NOMO-1 treated with DMSO at 0.1 percent for 48 hours (cell line): Measurements from ENCODE around the gene PSG1.
"Not testable (repeated sequence)": the region's sequence is repeated elsewhere in the genome, so short reads cannot be mapped to it uniquely, and the experiment has no call there.

Source experiments
- DNase-seq: peaks from one replicate; lab custom pipeline; 2025; ENCODE audit not compliant: unreplicated experiment; lab: John Stamatoyannopoulos, UW

PSG1 gene

DNA sequence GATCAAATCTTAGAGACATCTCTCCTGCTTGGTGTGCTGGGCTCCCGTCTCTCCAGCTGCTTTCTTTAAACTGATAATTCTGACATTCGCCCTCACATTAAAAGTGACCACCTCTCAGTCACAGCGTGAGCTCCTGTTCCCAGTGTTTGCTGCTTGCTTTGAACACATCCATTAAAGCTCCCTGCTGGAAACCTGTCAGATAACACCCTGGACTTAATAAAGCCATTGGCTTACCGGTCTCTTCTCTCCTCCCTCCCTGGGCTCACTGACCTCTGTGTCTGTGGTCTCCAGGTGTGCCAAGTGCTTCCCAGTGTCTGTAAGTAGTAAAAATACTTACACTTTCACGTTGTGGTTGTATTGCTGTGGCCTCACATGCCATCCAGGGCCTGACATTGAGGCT lies 2.5 kb upstream of the PSG1 start:
- DNase-seq: not testable (repeated sequence)

DNA sequence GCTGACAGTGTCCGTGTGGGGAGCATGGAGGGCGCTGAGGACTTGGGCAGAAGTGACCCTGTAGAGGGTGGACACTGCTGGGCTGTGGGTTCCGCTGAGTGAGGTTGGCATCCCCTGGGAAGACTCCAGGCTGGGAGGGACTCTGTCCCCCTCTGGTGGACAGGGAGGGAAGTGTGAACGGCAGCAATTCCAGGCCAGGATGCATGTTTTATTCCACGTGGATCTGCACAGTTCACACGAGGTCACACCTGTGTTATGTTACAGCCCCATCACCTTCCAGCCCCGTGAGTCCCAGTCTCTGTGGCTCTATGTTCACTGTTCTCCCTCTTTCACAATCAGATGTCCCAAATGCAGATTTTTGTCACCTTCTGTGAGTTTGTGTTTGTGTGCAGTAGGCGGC lies 1.8 kb upstream of the PSG1 start:
- DNase-seq: not testable (repeated sequence)

DNA sequence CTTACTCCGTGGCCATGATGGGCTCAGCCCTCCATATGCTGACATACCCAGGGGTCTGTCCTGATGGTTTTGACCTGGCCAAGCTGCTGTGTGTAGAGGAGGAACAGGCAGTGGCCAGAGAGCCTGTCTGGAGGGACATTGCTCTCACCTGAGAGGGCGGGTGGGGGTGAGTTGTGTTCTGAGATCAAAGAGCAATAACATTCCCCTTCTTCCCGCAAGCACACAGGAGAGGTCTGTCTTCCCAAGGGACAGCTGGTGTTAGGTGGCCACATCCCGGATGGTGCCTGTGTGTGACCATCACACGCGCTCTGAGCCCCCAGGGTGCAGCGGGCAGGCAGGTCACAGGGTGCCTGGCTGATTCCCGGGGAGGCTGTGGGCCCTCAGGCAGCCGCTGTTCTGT lies 1.1 kb upstream of the PSG1 start:
- DNase-seq: not testable (repeated sequence)

DNA sequence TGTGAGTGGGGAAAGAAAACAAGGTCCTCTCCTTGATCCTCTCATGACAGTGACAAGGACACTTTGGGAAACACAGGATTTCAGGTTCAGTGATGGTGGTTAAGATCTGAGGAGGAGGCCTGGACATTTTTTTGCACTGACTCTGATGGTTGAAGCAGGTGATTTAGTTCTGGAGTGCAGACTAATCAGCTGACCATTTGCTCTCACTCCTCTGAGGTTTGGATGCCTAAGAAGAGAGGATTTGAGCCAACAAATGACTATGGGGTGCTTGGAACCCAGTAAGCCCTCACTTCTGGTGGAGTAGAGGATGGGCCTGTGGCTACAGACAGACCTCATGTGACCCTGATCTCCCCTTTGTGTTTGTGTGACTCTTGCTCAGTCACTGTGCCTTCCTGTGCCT lies 2.9 kb downstream of the PSG1 start:
- not testable (repeated sequence) for DNase-seq

DNA sequence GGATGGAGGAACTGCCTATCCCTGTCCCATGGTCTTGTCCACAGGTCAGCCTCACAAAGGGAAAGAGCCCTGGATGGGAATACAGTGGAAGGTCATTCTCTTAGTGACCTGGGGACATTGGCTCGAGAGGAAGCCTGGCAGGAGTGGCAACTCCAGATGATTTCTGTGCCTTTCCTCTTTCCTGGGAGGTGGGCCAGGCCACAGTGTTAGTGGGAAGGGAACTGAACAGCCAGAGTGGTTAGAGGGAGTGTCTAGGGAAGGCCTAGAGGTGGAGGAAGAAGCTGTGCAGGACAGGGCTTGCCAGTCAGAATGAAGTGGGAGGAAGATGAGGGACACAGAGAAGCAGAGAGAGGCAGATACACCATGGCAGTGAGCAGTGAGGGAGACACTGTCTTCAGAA lies 3.6 kb downstream of the PSG1 start:
- DNase-seq: not testable (repeated sequence)

DNA sequence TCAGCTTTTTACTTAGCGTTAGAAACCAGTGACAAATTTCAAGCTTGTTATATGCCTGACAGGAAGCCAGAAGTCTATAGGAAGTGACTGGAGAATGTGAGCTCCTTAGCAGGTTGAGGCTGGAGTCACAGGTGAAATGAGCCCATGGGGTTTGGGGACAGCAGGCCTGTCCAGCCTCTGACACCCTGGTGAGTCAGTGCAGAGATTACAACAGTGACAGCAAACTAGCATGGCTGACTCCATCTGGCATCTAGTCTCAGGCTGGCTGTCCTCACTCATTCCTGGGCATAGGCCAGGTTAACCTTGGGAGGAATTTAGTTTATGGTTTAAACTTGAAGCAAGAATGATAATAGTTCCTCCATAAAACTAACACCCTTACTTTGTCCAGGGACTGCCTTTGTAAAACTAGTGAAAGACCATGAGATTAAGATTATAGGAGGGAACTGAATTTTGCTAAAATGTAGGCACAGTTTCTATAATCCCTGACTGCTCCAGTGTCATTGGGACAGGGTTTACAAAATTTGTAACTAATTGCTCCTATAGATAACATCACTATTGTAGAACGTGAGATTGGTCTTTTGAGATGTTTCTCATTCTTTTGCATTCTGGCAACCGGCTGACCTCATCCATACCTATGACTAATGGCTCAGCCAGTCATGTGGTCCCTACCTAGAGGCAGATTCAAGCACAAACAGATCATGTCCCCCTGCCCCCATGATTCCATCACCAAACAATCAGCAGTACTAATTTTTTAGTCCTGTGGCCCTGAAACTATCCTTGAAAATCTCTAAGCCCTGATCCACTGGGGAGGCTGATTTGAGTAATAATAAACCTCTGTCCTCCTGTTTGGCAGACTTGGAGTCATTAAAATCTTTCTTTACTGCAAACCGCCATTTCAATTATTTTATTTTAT lies 4.4 kb downstream of the PSG1 start:
- DNase-seq: not testable (repeated sequence)

DNA sequence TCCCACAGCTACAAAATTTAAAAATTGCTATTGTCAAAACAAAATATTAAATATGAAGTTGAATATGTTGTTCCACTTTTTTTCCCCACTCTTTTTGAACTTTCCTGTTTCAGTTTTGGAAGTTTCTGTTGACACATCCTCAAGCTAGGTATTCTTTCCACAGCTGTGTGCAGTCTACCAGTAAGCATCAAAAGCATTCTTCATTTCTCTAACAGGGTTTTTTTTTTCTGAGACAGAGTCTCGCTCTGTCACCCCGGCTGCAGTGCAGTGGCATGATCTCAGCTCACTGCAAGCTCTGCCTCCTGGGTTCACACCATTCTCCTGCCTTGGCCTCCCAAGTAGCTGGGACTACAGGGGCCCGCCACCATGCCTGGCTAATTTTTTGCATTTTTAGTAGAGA lies 5.4 kb downstream of the PSG1 start:
- not testable (repeated sequence) for DNase-seq

DNA sequence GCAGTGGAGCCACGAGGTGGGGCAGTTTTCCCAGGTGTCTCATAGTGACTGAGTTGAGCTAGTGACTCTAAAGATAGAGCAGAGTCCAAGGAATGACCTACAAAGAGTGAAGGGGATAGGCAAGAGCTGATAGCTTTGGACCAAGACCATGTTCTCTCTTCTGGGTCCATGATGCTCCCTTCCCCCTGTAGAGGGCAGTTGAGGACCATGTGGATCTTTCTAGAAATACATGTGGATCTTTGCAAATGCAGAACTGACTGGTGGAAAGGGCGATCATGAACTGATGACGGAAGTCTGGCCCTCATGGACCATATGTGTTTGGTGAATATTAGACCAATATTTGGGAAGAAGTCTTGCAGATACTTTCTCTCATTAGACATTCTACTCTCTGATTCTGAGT lies 6.9 kb downstream of the PSG1 start:
- DNase-seq: no peak

DNA sequence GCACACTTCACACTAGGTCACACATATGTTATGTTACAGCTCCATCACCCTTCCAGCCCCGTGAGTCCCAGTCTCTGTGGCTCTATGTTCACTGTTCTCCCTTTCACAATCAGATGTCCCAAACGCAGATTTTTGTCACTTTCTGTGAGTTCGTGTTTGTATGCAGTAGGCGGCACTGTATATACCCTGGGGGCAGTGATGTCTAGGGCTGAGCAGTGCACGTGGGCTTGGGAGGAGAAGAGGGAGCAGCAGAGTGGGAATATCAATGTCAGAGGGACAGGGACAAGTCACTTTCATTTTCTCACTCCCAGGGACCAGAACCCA lies 22.0 kb downstream of the PSG1 start:
- no peak for DNase-seq

DNA sequence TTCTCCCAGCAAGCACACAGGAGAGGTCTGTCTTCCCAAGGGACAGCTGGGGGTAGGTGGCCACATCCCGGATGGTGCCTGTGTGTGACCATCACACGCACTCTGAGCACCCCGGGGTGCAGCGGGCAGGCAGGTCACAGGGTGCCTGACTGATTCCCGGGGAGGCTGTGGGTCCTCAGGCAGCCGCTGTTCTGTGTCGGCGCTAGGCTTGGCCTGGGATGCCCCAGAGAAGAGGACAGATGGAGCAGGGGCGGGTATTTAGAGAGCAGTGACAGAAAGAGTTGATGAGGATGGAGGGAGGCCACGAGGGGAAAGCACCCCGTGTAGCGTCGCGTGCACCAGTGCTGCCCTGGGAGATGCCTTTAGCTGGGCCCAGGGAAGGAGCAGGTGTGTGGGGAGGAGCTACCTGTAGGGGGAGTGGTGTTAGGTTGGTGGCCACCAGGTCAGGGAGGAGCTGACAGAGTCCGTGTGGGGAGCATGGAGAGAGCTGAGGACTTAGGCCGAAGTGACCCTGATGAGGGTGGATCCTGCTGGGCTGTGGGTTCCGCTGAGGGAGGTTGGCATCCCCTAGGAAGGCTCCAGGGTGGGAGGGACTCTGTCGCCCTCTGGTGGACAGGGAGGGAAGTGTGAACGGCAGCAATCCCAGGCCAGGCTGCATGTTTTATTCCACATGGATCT lies 22.5 kb downstream of the PSG1 start:
- not testable (repeated sequence) for DNase-seq

DNA sequence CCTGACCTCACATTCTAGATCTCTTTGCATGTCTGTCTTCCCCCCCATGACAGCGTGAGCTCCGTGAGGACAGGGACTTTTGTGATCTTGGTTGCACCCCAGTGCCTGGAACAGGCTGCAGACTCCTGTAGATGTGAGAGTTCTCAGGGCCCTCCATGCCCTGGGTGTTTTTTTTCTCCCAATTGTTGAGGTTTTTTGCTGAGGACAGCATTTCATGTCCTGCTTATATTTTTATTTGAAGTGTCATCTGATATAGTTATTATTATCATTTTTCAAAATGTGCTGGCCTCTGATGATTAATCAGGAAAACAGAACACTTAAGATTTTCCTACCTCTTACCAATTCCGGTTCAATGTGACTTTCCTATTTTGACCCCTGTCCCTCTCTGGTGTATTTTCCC lies 24.8 kb downstream of the PSG1 start:
- DNase-seq: not testable (repeated sequence)

DNA sequence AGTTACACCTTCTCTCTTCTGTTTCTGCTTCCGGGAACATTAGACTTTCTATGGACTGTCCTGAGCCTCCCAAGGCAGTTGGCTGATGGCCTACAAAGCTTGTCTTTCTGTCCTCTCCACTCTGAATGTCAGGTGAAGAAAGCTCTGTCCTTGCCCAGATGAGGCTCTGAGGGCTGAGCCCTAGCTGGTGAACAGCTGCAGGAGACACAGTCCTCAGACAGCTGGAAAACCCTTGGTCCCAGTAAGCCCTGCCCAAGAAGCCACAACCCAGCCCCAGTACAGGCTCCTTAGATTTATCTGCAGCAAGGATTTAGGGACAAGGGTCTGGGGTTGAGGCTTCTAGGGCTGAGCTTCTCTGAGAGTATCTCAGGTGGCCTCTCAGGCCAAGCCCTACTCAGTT lies 26.3 kb downstream of the PSG1 start:
- not testable (repeated sequence) for DNase-seq

DNA sequence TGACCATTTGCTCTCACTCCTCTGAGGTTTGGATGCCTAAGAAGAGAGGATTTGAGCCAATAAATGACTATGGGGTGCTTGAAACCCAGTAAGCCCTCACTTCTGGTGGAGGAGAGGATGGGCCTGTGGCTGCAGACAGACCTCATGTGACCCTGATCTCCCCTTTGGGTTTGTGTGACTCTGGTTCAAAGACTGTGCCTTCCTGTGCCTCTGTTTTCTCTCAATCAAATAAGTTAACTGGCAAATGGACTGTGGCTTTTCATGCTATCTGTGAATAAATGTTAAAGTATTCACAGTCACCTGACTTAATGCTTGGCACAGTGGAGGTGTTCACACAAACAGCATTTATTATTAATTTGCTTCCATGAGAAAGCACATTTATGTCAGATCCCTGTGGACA lies 26.7 kb downstream of the PSG1 start:
- DNase-seq: not testable (repeated sequence)

DNA sequence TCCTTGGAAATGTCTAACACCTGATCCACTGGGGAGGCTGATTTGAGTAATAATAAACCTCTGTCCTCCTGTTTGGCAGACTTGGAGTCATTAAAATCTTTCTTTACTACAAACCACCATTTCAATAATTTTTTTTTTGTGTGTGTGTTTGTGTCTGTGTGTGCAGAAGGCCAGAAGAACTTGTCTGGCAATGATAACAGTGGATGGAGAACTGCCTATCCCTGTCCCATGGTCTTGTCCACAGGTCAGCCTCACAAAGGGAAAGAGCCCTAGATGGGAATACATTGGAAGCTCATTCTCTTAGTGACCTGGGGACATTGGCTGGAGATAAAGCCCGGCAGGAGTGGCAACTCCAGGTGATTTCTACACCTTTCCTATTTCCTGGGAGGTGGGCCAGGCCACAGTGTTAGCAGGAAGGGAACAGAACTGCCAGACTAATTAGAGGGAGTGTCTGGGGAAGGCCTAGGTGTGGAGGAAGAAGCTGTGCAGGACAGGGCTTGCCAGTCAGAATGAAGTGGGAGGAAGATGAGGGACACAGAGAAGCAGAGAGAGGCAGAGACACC lies 27.7 kb downstream of the PSG1 start:
- DNase-seq: not testable (repeated sequence)

DNA sequence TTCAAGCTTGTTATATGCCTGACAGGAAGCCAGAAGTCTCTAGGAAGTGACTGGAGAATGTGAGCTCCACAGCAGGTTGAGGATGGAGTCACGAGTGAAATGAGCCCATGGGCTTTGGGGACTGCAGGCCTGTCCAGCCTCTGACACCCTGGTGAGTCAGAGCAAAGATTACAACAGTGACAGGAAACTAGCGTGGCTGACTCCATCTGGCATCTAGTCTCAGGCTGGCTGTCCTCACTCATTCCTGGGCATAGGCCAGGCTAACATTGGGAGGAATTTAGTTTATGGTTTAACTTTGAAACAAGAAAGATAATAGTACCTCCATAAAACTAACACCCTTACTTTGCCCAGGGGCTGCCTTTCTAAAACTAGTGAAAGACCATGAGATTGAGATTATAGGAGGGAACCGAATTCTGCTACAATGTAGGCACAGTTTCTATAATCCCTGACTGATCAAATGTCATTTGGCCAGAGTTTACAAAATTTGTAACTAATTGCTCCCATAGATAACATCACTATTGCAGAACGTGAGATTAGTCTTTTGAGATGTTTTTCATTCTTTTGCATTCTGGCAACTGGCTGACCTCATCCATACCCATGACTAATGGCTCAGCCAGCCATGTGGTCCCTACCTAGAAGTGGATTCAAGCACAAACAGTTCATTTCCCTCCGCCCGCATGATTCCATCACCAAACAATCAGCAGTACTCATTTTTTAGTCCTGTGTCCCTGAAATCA lies 28.4 kb downstream of the PSG1 start:
- DNase-seq: no peak

DNA sequence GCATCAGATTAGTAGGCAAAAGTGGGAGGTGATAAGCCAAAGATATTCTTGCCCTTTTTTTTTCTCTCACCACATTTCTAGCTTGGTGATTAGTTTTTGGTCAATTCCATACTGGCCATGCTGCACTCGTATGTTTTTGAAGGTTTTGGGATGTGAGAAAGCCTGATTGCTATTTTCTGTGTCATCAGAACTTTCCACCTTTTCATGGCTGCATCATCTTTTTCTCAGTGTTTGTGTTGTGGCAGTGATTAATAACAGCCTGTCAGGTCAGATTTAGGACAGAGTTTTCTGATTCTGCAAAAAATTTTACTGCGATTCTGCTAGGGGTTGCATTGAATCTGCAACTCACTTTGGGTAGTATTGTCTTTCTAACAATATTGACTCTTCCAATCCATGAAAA lies 32.9 kb downstream of the PSG1 start:
- no peak for DNase-seq

DNA sequence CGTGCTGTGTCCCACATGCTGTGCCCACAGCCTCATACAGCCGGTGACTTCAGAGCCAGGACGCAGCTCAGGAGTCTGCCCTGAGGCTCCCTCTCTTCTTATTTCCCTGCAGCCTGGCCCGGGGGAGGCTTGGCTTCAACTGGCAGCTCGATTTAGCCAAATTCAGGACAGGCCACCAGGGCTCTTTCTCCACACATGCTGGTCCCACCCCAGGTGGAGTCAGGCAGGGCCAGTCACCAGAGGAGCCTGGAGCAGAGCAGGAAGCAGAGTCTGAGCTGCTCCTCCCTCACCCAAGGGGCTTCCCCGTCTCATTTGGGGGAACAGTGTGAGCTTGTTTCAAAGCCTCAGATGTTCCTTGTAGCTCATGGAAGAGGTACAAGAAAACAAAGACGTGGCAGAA lies 35.9 kb downstream of the PSG1 start:
- DNase-seq: not testable (repeated sequence)

DNA sequence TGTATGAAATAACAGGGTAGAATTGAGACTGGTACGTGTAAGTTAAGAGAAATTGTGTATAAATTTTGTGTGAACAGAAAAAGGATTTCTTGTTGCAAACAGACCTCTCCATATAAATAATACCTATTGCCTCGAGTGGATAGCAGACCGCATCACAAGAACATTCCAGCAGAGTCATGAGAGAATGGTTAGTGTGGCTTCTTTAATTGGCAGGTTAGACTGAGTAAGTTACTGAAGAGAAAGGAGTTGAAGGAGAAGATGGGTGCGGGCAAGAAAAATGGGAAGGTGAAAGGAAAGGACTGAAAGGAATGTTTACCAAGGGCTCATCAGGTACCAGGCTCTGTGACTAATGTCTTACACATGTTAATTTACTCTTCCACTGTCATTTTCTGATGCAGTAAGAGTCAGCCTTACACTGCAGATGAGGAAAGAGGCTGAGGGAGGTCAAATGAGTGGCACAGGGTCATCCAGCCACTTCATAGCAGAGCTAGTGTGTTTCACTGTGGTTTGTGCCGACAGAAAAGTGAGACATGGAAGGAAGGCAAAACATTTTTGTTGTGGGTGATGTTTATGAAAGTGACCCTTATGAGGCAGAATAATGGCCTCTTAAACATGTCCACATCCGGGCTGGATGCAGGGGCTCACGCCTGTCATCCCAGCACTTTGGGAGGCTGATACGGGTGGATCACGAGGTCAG lies 46.6 kb downstream of the PSG1 start:
- DNase-seq: not testable (repeated sequence)

DNA sequence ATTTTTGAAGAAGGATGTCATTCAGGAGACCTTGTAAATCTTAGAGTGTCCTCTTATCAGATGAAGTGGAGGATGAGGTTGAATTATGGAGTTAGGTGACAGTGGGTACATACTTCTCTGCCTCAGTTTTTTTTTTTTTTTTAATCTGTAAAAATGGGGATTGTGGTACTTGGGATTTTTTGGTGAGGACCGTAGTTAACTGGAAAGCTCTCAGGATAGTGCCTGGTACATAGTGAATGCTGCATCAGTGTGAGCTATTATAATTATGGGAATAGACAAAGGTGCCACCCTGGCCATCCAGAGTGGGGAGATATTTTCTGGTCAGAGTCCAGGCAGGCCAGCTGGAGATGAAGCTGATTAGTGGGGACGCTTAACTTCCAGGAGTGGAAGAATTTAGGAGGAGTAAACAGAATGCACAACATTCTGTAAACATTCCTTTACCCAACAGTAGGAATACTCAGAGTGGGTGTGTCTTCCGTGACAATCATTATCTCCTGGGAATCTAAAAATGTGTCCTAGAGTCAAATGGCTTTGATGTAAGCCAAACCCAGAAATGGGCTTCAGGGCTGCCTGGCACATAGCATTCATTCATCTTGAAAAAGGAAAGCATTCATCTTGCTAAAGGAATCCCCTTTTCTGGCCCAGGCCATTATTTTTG lies 47.4 kb downstream of the PSG1 start:
- DNase-seq: not testable (repeated sequence)
